Suprapubic skin (tissue), 4 donors: ENCODE measurements around the gene ERICH2.

Experiments used
- CTCF ChIP-seq, 2 donors: fragments of 200-600 bp in 1 of 2; fragments of 450-650 bp in 1 of 2; sonication (generic) in 1 of 2; IDR thresholded peaks; one replicate each; pipeline ENCODE4 v1.5.1; 2016 to 2019; ENCODE audit warnings: antibody characterized with exemption in 2 of 2, mild to moderate bottlenecking in 1 of 2, moderate library complexity in 1 of 2
- POLR2A ChIP-seq, 2 donors: fragments of 450-650 bp; IDR thresholded peaks; one replicate each; pipeline ENCODE4 v1.6.1; 2017; ENCODE audit warnings: antibody characterized with exemption in 2 of 2, mild to moderate bottlenecking in 2 of 2, moderate library complexity in 2 of 2
- POLR2AphosphoS5 ChIP-seq, 3 donors: sonication (generic); formaldehyde crosslinking; IDR thresholded peaks; one replicate each; pipeline ENCODE4 v1.6.1; 2017; ENCODE audit warnings: antibody characterized with exemption in 3 of 3

GRCh38 chr2:170798996-170799395 is 28.8 kb downstream of the ERICH2 start:
- TF ChIP-seq POLR2A (IDR thresholded peaks at IDR 0.05) (no peak), CTCF (IDR thresholded peaks at IDR 0.05) (no peak), POLR2AphosphoS5 (IDR thresholded peaks at IDR 0.05) (no peak)
